ENCODE data around the gene PIK3R6.

DNA sequence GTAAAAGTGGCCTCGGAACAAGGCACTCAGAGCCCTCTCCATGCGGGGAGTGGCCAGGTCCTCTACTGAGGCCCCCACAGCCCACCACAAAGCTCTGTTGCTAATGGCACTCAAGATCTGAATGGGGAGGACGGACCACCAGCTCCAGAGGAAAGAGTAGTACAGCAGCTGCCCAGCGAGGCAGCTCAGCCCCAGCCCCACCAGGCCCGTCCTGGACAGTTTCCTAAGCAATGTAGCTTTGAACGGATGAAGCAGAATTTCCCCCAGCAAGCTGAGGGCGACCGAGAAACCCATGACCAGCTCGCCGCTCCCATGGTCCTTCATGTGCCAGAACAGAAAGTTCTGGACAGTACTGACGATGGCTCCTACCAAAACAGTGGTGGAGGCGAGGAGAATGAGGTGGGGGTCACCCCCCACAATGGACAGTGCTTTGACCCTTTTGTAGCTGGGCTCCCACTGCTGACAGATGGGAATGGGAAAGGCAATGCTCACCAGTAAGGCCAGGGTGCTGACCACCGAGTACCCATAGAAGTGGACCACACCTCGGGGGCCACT lies 69.8 kb downstream of the PIK3R6 start:
- TF ChIP-seq POLR2A (IDR thresholded peaks at IDR 0.05) (no peak), EP300 (IDR thresholded peaks at IDR 0.05) (no peak)
- TF ChIP-seq, protein P1, sequence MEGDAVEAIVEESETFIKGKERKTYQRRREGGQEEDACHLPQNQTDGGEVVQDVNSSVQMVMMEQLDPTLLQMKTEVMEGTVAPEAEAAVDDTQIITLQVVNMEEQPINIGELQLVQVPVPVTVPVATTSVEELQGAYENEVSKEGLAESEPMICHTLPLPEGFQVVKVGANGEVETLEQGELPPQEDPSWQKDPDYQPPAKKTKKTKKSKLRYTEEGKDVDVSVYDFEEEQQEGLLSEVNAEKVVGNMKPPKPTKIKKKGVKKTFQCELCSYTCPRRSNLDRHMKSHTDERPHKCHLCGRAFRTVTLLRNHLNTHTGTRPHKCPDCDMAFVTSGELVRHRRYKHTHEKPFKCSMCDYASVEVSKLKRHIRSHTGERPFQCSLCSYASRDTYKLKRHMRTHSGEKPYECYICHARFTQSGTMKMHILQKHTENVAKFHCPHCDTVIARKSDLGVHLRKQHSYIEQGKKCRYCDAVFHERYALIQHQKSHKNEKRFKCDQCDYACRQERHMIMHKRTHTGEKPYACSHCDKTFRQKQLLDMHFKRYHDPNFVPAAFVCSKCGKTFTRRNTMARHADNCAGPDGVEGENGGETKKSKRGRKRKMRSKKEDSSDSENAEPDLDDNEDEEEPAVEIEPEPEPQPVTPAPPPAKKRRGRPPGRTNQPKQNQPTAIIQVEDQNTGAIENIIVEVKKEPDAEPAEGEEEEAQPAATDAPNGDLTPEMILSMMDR (IDR thresholded peaks at IDR 0.05), result no peak
